Activated CD8-positive, alpha-beta T cell treated with anti-CD3 and anti-CD28 coated beads for 36 hours (primary cell): ENCODE results near the gene USP4. TPM values are rescaled to one million over a fixed set of nuclear protein-coding genes. Genes with fewer than 3 reads are reported as not detected.

ENCODE experiments used
- ATAC-seq: fragments of 200-7000 bp; cut with Tn5 transposase; one replicate; pipeline ENCODE4 v1.10.0; 2021; ENCODE audit warnings: mild to moderate bottlenecking, moderate library complexity
- CTCF ChIA-PET: fragments of 350-600 bp; sonication (Branson Sonifier 250); formaldehyde crosslinking; loops from one replicate; lab custom pipeline; 2021; ENCODE audit warnings: antibody characterized with exemption; lab: Charles Lee
- POLR2A ChIA-PET: fragments of 350-600 bp; sonication (Branson Sonifier 250); formaldehyde crosslinking; loops from one replicate; lab custom pipeline; 2021; ENCODE audit warnings: antibody characterized with exemption; lab: Charles Lee
- DNase-seq: peaks from one replicate; pipeline ENCODE4 v3.0.0-alpha.2; 2020
- H3K27ac Mint-ChIP-seq: one replicate; pipeline ENCODE4 v1.8.0; 2021; ENCODE audit warnings: mild to moderate bottlenecking, mixed read lengths
- H3K27me3 Mint-ChIP-seq: one replicate; pipeline ENCODE4 v1.8.0; 2021; ENCODE audit warnings: mixed read lengths
- H3K36me3 Mint-ChIP-seq: one replicate; pipeline ENCODE4 v1.8.0; 2021; ENCODE audit warnings: low read depth, mixed read lengths
- H3K4me1 Mint-ChIP-seq: one replicate; pipeline ENCODE4 v1.8.0; 2021; ENCODE audit warnings: low read depth, mixed read lengths
- H3K4me3 Mint-ChIP-seq: one replicate; pipeline ENCODE4 v1.8.0; 2021; ENCODE audit warnings: mild to moderate bottlenecking, moderate library complexity, mixed read lengths
- H3K9me3 Mint-ChIP-seq: one replicate; pipeline ENCODE4 v1.8.0; 2021; ENCODE audit warnings: mixed read lengths
- CTCF ChIP-seq: fragments of 200-600 bp; IDR thresholded peaks from one replicate; pipeline ENCODE4 v1.8.0; 2022; ENCODE audit warnings: antibody characterized with exemption, mild to moderate bottlenecking
- intact Hi-C: fragments of 100-400 bp; cut with micrococcal nuclease; formaldehyde crosslinking; loops from one replicate; pipeline ENCODE4 v1.10.0; 2022
- total RNA-seq, 2 experiments: library from RNA; stranded (reverse); gene quantifications; one replicate each; pipeline ENCODE4 v1.2.3, GENCODE V29; 2021

Gene USP4
- total RNA-seq, 2 experiments from 2014 or later = 62.4 to 67.8 TPM

GRCh38 chr3:49316696-49317457 lies 23.0 kb downstream of the USP4 start:
- peaks cover 8% of the 10 kb centered on the region for H3K4me1 Mint-ChIP-seq
- ChIA-PET CTCF (no interaction called here), POLR2A (interaction anchor here (0.6 kb wide), 1 partner anchor 1981 kb away, joined by 3 read pairs; no protein-coding TSS in a partner anchor)
- intact Hi-C loops = no loop called here
- no peaks in the 10 kb centered on the region for H3K27me3 Mint-ChIP-seq
- TF ChIP-seq CTCF = no peak
- DNase-seq = no peak
- peaks cover 21% of the 10 kb centered on the region for H3K36me3 Mint-ChIP-seq
- no peak overlapping the region for H3K4me3 Mint-ChIP-seq
- ATAC-seq = no peak
- no peaks in the 10 kb centered on the region for H3K9me3 Mint-ChIP-seq
- H3K27ac Mint-ChIP-seq = no peak overlapping the region

- ChIA-PET POLR2A (interaction anchor here (1.3 kb wide), 1 partner anchor 26 kb away, joined by 4 read pairs; the partner anchor contains the start of gene USP4), CTCF (no interaction called here)
- DNase-seq (no peak), ATAC-seq (no peak)
- H3K27ac Mint-ChIP-seq = peak overlapping the region; percentile 68
- no peak for TF ChIP-seq CTCF
- peaks cover 24% of the 10 kb centered on the region for H3K36me3 Mint-ChIP-seq
- intact Hi-C loops = no loop called here
- no peaks in the 10 kb centered on the region for H3K27me3 Mint-ChIP-seq
- H3K4me1 Mint-ChIP-seq = peaks cover 8% of the 10 kb centered on the region
- H3K9me3 Mint-ChIP-seq = no peaks in the 10 kb centered on the region
- no peak overlapping the region for H3K4me3 Mint-ChIP-seq
Observed at GRCh38 chr3:49313896-49314688, 25.8 kb downstream of the USP4 start.

- Mint-ChIP-seq H3K9me3 (no peaks in the 10 kb centered on the region), H3K27ac (no peak overlapping the region), H3K4me1 (peaks cover 8% of the 10 kb centered on the region), H3K27me3 (no peaks in the 10 kb centered on the region), H3K4me3 (no peak overlapping the region), H3K36me3 (peaks cover 24% of the 10 kb centered on the region)
- CTCF ChIA-PET = no interaction called here
- ATAC-seq (no peak), DNase-seq (no peak)
- POLR2A ChIA-PET = interaction anchor here (0.5 to 0.8 kb wide), 2 partner anchors 16 to 146 kb away, joined by 3 to 4 read pairs; partner anchors contain the start of gene CCDC71
- no peak for TF ChIP-seq CTCF
- intact Hi-C loops = no loop called here
Observed at GRCh38 chr3:49311283-49311682, 28.6 kb downstream of the USP4 start.

GRCh38 chr3:49310677-49311076 lies 29.2 kb downstream of the USP4 start:
- no peak for TF ChIP-seq CTCF
- intact Hi-C loops = no loop called here
- ChIA-PET POLR2A (interaction anchor here (0.8 kb wide), 1 partner anchor 145 kb away, joined by 3 read pairs; the partner anchor contains the start of gene CCDC71), CTCF (no interaction called here)
- Mint-ChIP-seq H3K27me3 (no peaks in the 10 kb centered on the region), H3K9me3 (no peaks in the 10 kb centered on the region), H3K4me1 (peaks cover 8% of the 10 kb centered on the region), H3K27ac (no peak overlapping the region), H3K4me3 (no peak overlapping the region), H3K36me3 (peaks cover 26% of the 10 kb centered on the region)
- ATAC-seq (no peak), DNase-seq (no peak)
